HepG2 (cell line): Measurements from ENCODE around the gene STC2. TPM values are rescaled to one million over a fixed set of nuclear protein-coding genes. Genes with fewer than 3 reads are reported as not detected.

Experiments
- FLYWCH1 ChIP-seq: sonication (generic); formaldehyde crosslinking; IDR thresholded peaks from 2 replicates; pipeline ENCODE4 v1.8.1; 2023; ENCODE audit warnings: mild to moderate bottlenecking, missing genetic modification reagents
- FOXK1 ChIP-seq: sonication (generic); formaldehyde crosslinking; IDR thresholded peaks from 2 replicates; pipeline ENCODE4 v1.4.0; 2020; ENCODE audit warnings: low read depth, missing genetic modification reagents, borderline replicate concordance
- HMGA1 ChIP-seq: sonication (generic); formaldehyde crosslinking; conservative IDR thresholded peaks from 2 replicates; pipeline ENCODE4 v1.4.0; 2020; ENCODE audit warnings: missing genetic modification reagents
- HNRNPLL ChIP-seq: fragments of 200-400 bp; formaldehyde crosslinking; IDR thresholded peaks from 2 replicates; pipeline ENCODE4 v1.6.1; 2017; ENCODE audit warnings: mild to moderate bottlenecking, low read depth, low read length; ENCODE audit not compliant: poor library complexity, severe bottlenecking
- KDM4B ChIP-seq: sonication (generic); formaldehyde crosslinking; IDR thresholded peaks from 2 replicates; pipeline ENCODE4 v1.4.0; 2020; ENCODE audit warnings: missing genetic modification reagents
- KMT2B ChIP-seq: IDR thresholded peaks from 2 replicates; pipeline ENCODE4 v1.6.1; 2016; ENCODE audit warnings: missing genetic modification reagents, missing compliant biosample characterization
- MZF1 ChIP-seq: sonication (generic); formaldehyde crosslinking; IDR thresholded peaks from 2 replicates; pipeline ENCODE4 v1.8.1; 2023; ENCODE audit warnings: mild to moderate bottlenecking, missing genetic modification reagents, borderline replicate concordance
- NCOR1 ChIP-seq: fragments of 200-600 bp; sonication (generic); IDR thresholded peaks from 2 replicates; pipeline ENCODE4 v1.7.0; 2017; ENCODE audit warnings: antibody characterized with exemption, low read length, borderline replicate concordance
- NFKB2 ChIP-seq: sonication (generic); formaldehyde crosslinking; IDR thresholded peaks from 2 replicates; pipeline ENCODE4 v1.4.0; 2020; ENCODE audit warnings: missing genetic modification reagents, borderline replicate concordance
- POLR2AphosphoS2 ChIP-seq: IDR thresholded peaks from 2 replicates; pipeline ENCODE4 v1.6.1; 2011; ENCODE audit warnings: low read depth, low read length, improper control_type of control experiment
- SIN3B ChIP-seq: fragments of 150-350 bp; IDR thresholded peaks from 2 replicates; pipeline ENCODE4 v1.6.1; 2014; ENCODE audit warnings: low read length
- TBX3 ChIP-seq: fragments of 450-650 bp; IDR thresholded peaks from 2 replicates; pipeline ENCODE4 v1.6.1; 2017; ENCODE audit warnings: antibody characterized with exemption, mild to moderate bottlenecking, inconsistent platforms, borderline replicate concordance
- ZBED4 ChIP-seq: sonication (generic); formaldehyde crosslinking; IDR thresholded peaks from 2 replicates; pipeline ENCODE4 v1.4.0; 2020; ENCODE audit warnings: missing genetic modification reagents, borderline replicate concordance
- ZBTB7B ChIP-seq: sonication (generic); formaldehyde crosslinking; IDR thresholded peaks from 2 replicates; pipeline ENCODE4 v1.4.0; 2020; ENCODE audit warnings: missing genetic modification reagents
- polyA plus RNA-seq, 8 experiments: library from polyadenylated mRNA; depleted of rRNA in 3 of 8; stranded (reverse) in 7 of 8; unstranded in 1 of 8; fragments of >200 nt; fragmentation: Illumina TruSeq in 4 of 8; extraction: Trizol in 4 of 8; gene quantifications; 2 replicates each; pipeline versions ENCODE4 v1.2.1 to v1.2.3, GENCODE V29; 2011 to 2016; ENCODE audit warnings: low read depth in 4 of 8, missing spikeins in 1 of 8, mixed read lengths in 1 of 8; ENCODE audit not compliant: insufficient read depth in 1 of 8
- total RNA-seq, 5 experiments: library from RNA; depleted of rRNA; stranded (reverse); fragments of >200 nt; fragmentation: Illumina TruSeq; extraction: Trizol; gene quantifications; 2 replicates each; pipeline ENCODE4 v1.2.3, GENCODE V29; 2016; ENCODE audit warnings: low read depth in 1 of 5
- TF ChIP-seq, protein P1 (sequence below): sonication (generic); formaldehyde crosslinking; IDR thresholded peaks from 2 replicates; pipeline ENCODE4 v1.4.0; 2020; ENCODE audit warnings: missing genetic modification reagents, borderline replicate concordance
- TF ChIP-seq, protein P2 (sequence below): sonication (generic); formaldehyde crosslinking; IDR thresholded peaks from 2 replicates; pipeline ENCODE4 v1.5.0; 2020; ENCODE audit warnings: missing genetic modification reagents, mild to moderate bottlenecking, borderline replicate concordance

Gene STC2
- total and polyA plus RNA-seq, 2 of the 13 experiments (the other 11 are each of a cell fraction or from before 2014, with no cell fraction given), result 27.1 to 69.2 TPM

GRCh38 chr5:173327948-173328843 lies at the start of gene STC2 (continued):
- TF ChIP-seq, protein P1, sequence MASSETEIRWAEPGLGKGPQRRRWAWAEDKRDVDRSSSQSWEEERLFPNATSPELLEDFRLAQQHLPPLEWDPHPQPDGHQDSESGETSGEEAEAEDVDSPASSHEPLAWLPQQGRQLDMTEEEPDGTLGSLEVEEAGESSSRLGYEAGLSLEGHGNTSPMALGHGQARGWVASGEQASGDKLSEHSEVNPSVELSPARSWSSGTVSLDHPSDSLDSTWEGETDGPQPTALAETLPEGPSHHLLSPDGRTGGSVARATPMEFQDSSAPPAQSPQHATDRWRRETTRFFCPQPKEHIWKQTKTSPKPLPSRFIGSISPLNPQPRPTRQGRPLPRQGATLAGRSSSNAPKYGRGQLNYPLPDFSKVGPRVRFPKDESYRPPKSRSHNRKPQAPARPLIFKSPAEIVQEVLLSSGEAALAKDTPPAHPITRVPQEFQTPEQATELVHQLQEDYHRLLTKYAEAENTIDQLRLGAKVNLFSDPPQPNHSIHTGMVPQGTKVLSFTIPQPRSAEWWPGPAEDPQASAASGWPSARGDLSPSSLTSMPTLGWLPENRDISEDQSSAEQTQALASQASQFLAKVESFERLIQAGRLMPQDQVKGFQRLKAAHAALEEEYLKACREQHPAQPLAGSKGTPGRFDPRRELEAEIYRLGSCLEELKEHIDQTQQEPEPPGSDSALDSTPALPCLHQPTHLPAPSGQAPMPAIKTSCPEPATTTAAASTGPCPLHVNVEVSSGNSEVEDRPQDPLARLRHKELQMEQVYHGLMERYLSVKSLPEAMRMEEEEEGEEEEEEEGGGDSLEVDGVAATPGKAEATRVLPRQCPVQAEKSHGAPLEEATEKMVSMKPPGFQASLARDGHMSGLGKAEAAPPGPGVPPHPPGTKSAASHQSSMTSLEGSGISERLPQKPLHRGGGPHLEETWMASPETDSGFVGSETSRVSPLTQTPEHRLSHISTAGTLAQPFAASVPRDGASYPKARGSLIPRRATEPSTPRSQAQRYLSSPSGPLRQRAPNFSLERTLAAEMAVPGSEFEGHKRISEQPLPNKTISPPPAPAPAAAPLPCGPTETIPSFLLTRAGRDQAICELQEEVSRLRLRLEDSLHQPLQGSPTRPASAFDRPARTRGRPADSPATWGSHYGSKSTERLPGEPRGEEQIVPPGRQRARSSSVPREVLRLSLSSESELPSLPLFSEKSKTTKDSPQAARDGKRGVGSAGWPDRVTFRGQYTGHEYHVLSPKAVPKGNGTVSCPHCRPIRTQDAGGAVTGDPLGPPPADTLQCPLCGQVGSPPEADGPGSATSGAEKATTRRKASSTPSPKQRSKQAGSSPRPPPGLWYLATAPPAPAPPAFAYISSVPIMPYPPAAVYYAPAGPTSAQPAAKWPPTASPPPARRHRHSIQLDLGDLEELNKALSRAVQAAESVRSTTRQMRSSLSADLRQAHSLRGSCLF, result no peak
- TF ChIP-seq FLYWCH1, result peak; percentile 90
- no peak for TF ChIP-seq NCOR1
- peak; percentile 95 for TF ChIP-seq HNRNPLL
- TF ChIP-seq POLR2AphosphoS2, result peak; percentile 76; the same call in 1 of the 2 replicates
- TF ChIP-seq MZF1, result no peak
- no peak for TF ChIP-seq KDM4B
- TF ChIP-seq FOXK1 (CRISPR knock-in tag), result peak; percentile 87
- no peak for TF ChIP-seq TBX3
- TF ChIP-seq ZBTB7B, result 0 out of 2 replicates have a peak, but pooled peaks have one; percentile 61
- TF ChIP-seq, protein P2, sequence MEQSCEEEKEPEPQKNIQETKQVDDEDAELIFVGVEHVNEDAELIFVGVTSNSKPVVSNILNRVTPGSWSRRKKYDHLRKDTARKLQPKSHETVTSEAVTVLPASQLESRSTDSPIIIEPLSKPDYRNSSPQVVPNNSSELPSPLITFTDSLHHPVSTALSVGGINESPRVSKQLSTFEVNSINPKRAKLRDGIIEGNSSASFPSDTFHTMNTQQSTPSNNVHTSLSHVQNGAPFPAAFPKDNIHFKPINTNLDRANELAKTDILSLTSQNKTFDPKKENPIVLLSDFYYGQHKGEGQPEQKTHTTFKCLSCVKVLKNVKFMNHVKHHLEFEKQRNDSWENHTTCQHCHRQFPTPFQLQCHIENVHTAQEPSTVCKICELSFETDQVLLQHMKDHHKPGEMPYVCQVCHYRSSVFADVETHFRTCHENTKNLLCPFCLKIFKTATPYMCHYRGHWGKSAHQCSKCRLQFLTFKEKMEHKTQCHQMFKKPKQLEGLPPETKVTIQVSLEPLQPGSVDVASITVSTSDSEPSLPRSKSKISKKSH (CRISPR knock-in tag), result peak; percentile 76; the same call in 1 of the 2 replicates
- peak; percentile 61 for TF ChIP-seq ZBED4 (CRISPR knock-in tag)
- TF ChIP-seq SIN3B, result 0 out of 2 replicates have a peak, but pooled peaks have one; percentile 16
- TF ChIP-seq KMT2B (CRISPR knock-in tag), result peak; percentile 65
- TF ChIP-seq HMGA1 (CRISPR knock-in tag), result no peak
- TF ChIP-seq NFKB2 (CRISPR knock-in tag), result peak; percentile 92
